Endometrium (tissue), 2 donors: Measurements from ENCODE around the gene TRIM66.

Experiments used
- FAIRE-seq: peaks from 2 replicates; lab custom pipeline; 2012; peaks lifted over from hg19 to GRCh38; lab: Jason Lieb, UNC
- donor health status: control.
- donor health status: control.

TRIM66 gene

GRCh38 chr11:8564526-8564925, 117.9 kb downstream of the TRIM66 start:
- no peak for FAIRE-seq
